Transverse colon (tissue), 3 donors: Measurements from ENCODE around the gene NCK2.

ENCODE experiments used
- CTCF ChIP-seq, 5 experiments: fragments of 200-600 bp in 3 of 5; fragments of 450-650 bp in 2 of 5; sonication (generic) in 3 of 5; IDR thresholded peaks; 1 replicate in 2 of 5; 2 replicates in 3 of 5; pipeline ENCODE4 v1.5.1; 2016 to 2017; ENCODE audit warnings: antibody characterized with exemption in 5 of 5, inconsistent platforms in 3 of 5, mild to moderate bottlenecking in 2 of 5, moderate library complexity in 1 of 5
- EP300 ChIP-seq: sonication (generic); formaldehyde crosslinking; IDR thresholded peaks from one replicate; pipeline ENCODE4 v1.6.1; 2017; ENCODE audit warnings: antibody characterized with exemption, low read depth
- POLR2A ChIP-seq: fragments of 450-650 bp; IDR thresholded peaks from one replicate; pipeline ENCODE4 v1.6.1; 2016; ENCODE audit warnings: antibody characterized with exemption, mild to moderate bottlenecking, moderate library complexity

- no peak for TF ChIP-seq CTCF (IDR thresholded peaks at IDR 0.05)
- TF ChIP-seq POLR2A = no peak
- no peak for TF ChIP-seq EP300
Measured at GRCh38 chr2:105790461-105791149, 45.9 kb downstream of the NCK2 start.
